ENCODE results near the gene TTC4.

TTC4 gene

GRCh38 chr1:54716299-54717047, 812 bp downstream of the TTC4 start:
- TF ChIP-seq CTCF (IDR thresholded peaks at IDR 0.05; ENCODE audit: control extremely low read depth, extremely low read depth, low read depth, missing control alignments), result no peak
- POLR2A ChIA-PET, result interaction anchor here (1.3 kb wide), 1 partner anchor 84 kb away, joined by 3 read pairs; the partner anchor contains the start of gene TTC22
- no peak for DNase-seq (ENCODE audit: extremely low spot score)
- CTCF ChIA-PET, result interaction anchor here (0.6 to 1.7 kb wide), 3 partner anchors 49 to 517 kb away, joined by 3 to 5 read pairs (median 3); partner anchors contain the start of genes CYB5RL and MRPL37

GRCh38 chr1:54721719-54722118, 6.1 kb downstream of the TTC4 start:
- DNase-seq (ENCODE audit: extremely low spot score), result no peak
- TF ChIP-seq CTCF (IDR thresholded peaks at IDR 0.05; ENCODE audit: control extremely low read depth, extremely low read depth, low read depth, missing control alignments), result no peak
- ChIA-PET CTCF (interaction anchor here (1.3 kb wide), 1 partner anchor 9 kb away, joined by 4 read pairs; no protein-coding TSS in a partner anchor), POLR2A (no interaction called here)

- CTCF ChIA-PET, result interaction anchor here (1.1 to 1.2 kb wide), 2 partner anchors 11 to 15 kb away, joined by 3 read pairs; no protein-coding TSS in a partner anchor
- POLR2A ChIA-PET, result interaction anchor here (0.5 kb wide), 1 partner anchor 11 kb away, joined by 3 read pairs; no protein-coding TSS in a partner anchor
- DNase-seq (ENCODE audit: extremely low spot score), result no peak
- no peak for TF ChIP-seq CTCF (IDR thresholded peaks at IDR 0.05; ENCODE audit: control extremely low read depth, extremely low read depth, low read depth, missing control alignments)
Observed at GRCh38 chr1:54723985-54724384, 8.3 kb downstream of the TTC4 start.

GRCh38 chr1:54724771-54725170, 9.1 kb downstream of the TTC4 start:
- no peak for TF ChIP-seq CTCF (IDR thresholded peaks at IDR 0.05; ENCODE audit: control extremely low read depth, extremely low read depth, low read depth, missing control alignments)
- ChIA-PET POLR2A (no interaction called here), CTCF (interaction anchor here (1.0 to 1.2 kb wide), 4 partner anchors 10 to 15 kb away, joined by 3 to 5 read pairs (median 3); no protein-coding TSS in a partner anchor)
- DNase-seq (ENCODE audit: extremely low spot score), result no peak

- ChIA-PET POLR2A (no interaction called here), CTCF (interaction anchor here (0.8 to 1.7 kb wide), 2 partner anchors 13 to 14 kb away, joined by 3 to 5 read pairs; partner anchors contain the start of gene TTC4)
- TF ChIP-seq CTCF (IDR thresholded peaks at IDR 0.05; ENCODE audit: control extremely low read depth, extremely low read depth, low read depth, missing control alignments), result no peak
- DNase-seq (ENCODE audit: extremely low spot score), result no peak
Observed at GRCh38 chr1:54728027-54728426, 12.4 kb downstream of the TTC4 start.

- CTCF ChIA-PET, result no interaction called here
Observed at GRCh38 chr1:54736685-54737084, 21.0 kb downstream of the TTC4 start.

More at GRCh38 chr1:54736685-54737084, 21.0 kb downstream of the TTC4 start:
- TF ChIP-seq CTCF (IDR thresholded peaks at IDR 0.05; ENCODE audit: control extremely low read depth, extremely low read depth, low read depth, missing control alignments), result no peak
- POLR2A ChIA-PET, result no interaction called here
- no peak for DNase-seq (ENCODE audit: extremely low spot score)

Data from GM10248 (cell line).